Mucosa of stomach (tissue), 1 donor: ENCODE data around the gene TAF10.

ENCODE experiments used
- H3K27me3 ChIP-seq: one replicate; pipeline ENCODE4 v1.7.0; 2013; ENCODE audit warnings: mild to moderate bottlenecking, low read length; ENCODE audit not compliant: control insufficient read depth, insufficient read depth
- H3K36me3 ChIP-seq: one replicate; pipeline ENCODE4 v1.7.0; 2013; ENCODE audit warnings: low read length; ENCODE audit not compliant: control insufficient read depth, insufficient read depth
- H3K4me1 ChIP-seq: one replicate; pipeline ENCODE4 v1.7.0; 2013; ENCODE audit warnings: mild to moderate bottlenecking, low read length; ENCODE audit not compliant: control insufficient read depth, insufficient read depth
- H3K4me3 ChIP-seq: one replicate; pipeline ENCODE4 v1.7.0; 2013; ENCODE audit warnings: low read length
- H3K9ac ChIP-seq: one replicate; pipeline ENCODE4 v1.7.0; 2013; ENCODE audit warnings: mild to moderate bottlenecking, low read length, moderate library complexity
- H3K9me3 ChIP-seq: one replicate; pipeline ENCODE4 v1.7.0; 2013; ENCODE audit warnings: mild to moderate bottlenecking, low read length, moderate library complexity; ENCODE audit not compliant: control insufficient read depth
- donor health status: Pancreatic carcinoma.

TAF10 gene

GRCh38 chr11:6637871-6638270 is 25.9 kb upstream of the TAF10 start:
- H3K4me3 ChIP-seq: no peak overlapping the region
- H3K9me3 ChIP-seq: no peaks in the 10 kb centered on the region
- H3K9ac ChIP-seq: no peak overlapping the region
- H3K4me1 ChIP-seq: peaks cover 23% of the 10 kb centered on the region
- no peaks in the 10 kb centered on the region for H3K27me3 ChIP-seq
- H3K36me3 ChIP-seq: no peaks in the 10 kb centered on the region

GRCh38 chr11:6636480-6636879 is 24.5 kb upstream of the TAF10 start:
- Histone ChIP-seq H3K9ac (no peak overlapping the region), H3K9me3 (no peaks in the 10 kb centered on the region), H3K36me3 (no peaks in the 10 kb centered on the region), H3K4me3 (no peak overlapping the region), H3K4me1 (peaks cover 23% of the 10 kb centered on the region), H3K27me3 (no peaks in the 10 kb centered on the region)

GRCh38 chr11:6635082-6635932 is 23.3 kb upstream of the TAF10 start:
- Histone ChIP-seq H3K9ac (peak overlapping the region; percentile 7), H3K27me3 (no peaks in the 10 kb centered on the region), H3K9me3 (no peaks in the 10 kb centered on the region), H3K4me3 (no peak overlapping the region), H3K4me1 (peaks cover 23% of the 10 kb centered on the region), H3K36me3 (no peaks in the 10 kb centered on the region)

- Histone ChIP-seq H3K9me3 (no peaks in the 10 kb centered on the region), H3K36me3 (no peaks in the 10 kb centered on the region), H3K4me1 (peaks cover 23% of the 10 kb centered on the region), H3K9ac (no peak overlapping the region), H3K4me3 (no peak overlapping the region), H3K27me3 (no peaks in the 10 kb centered on the region)
Measured at GRCh38 chr11:6634534-6634933, 22.5 kb upstream of the TAF10 start.

GRCh38 chr11:6633422-6634408 is 21.7 kb upstream of the TAF10 start:
- H3K36me3 ChIP-seq: no peaks in the 10 kb centered on the region
- no peaks in the 10 kb centered on the region for H3K27me3 ChIP-seq
- H3K4me3 ChIP-seq: no peak overlapping the region
- no peak overlapping the region for H3K9ac ChIP-seq
- peaks cover 22% of the 10 kb centered on the region for H3K4me1 ChIP-seq
- H3K9me3 ChIP-seq: no peaks in the 10 kb centered on the region

- H3K9me3 ChIP-seq: no peaks in the 10 kb centered on the region
- no peak overlapping the region for H3K9ac ChIP-seq
- H3K4me1 ChIP-seq: peaks cover 11% of the 10 kb centered on the region
- no peaks in the 10 kb centered on the region for H3K36me3 ChIP-seq
- no peaks in the 10 kb centered on the region for H3K27me3 ChIP-seq
- H3K4me3 ChIP-seq: no peak overlapping the region
Measured at GRCh38 chr11:6632116-6633073, 20.4 kb upstream of the TAF10 start.

GRCh38 chr11:6631361-6631890 is 19.4 kb upstream of the TAF10 start:
- no peak overlapping the region for H3K9ac ChIP-seq
- no peaks in the 10 kb centered on the region for H3K36me3 ChIP-seq
- no peak overlapping the region for H3K4me3 ChIP-seq
- H3K9me3 ChIP-seq: no peaks in the 10 kb centered on the region
- no peaks in the 10 kb centered on the region for H3K27me3 ChIP-seq
- peaks cover 11% of the 10 kb centered on the region for H3K4me1 ChIP-seq

GRCh38 chr11:6630632-6631291 is 18.7 kb upstream of the TAF10 start:
- H3K36me3 ChIP-seq: no peaks in the 10 kb centered on the region
- peak overlapping the region; percentile 6 for H3K4me3 ChIP-seq
- H3K9ac ChIP-seq: peak overlapping the region; percentile 7
- H3K27me3 ChIP-seq: no peaks in the 10 kb centered on the region
- H3K9me3 ChIP-seq: no peaks in the 10 kb centered on the region
- peaks cover 9% of the 10 kb centered on the region for H3K4me1 ChIP-seq

- Histone ChIP-seq H3K4me3 (peak overlapping the region; percentile 6), H3K9ac (peak overlapping the region; percentile 7), H3K9me3 (no peaks in the 10 kb centered on the region), H3K27me3 (no peaks in the 10 kb centered on the region), H3K36me3 (no peaks in the 10 kb centered on the region), H3K4me1 (peaks cover 2% of the 10 kb centered on the region)
Measured at GRCh38 chr11:6629892-6630631, 18.0 kb upstream of the TAF10 start.

GRCh38 chr11:6629573-6629891 is 17.5 kb upstream of the TAF10 start:
- Histone ChIP-seq H3K36me3 (no peaks in the 10 kb centered on the region), H3K4me1 (no peaks in the 10 kb centered on the region), H3K4me3 (no peak overlapping the region), H3K27me3 (no peaks in the 10 kb centered on the region), H3K9me3 (no peaks in the 10 kb centered on the region), H3K9ac (no peak overlapping the region)
